NCI-H2081 treated with DMSO at 0.1 percent for 48 hours (cell line): ENCODE measurements around the gene NF2.
"Not testable (repeated sequence)": the region's sequence is repeated elsewhere in the genome, so short reads cannot be mapped to it uniquely, and the experiment has no call there.

ENCODE experiments used
- DNase-seq: peaks from one replicate; lab custom pipeline; 2025; lab: John Stamatoyannopoulos, UW

Gene NF2

DNA sequence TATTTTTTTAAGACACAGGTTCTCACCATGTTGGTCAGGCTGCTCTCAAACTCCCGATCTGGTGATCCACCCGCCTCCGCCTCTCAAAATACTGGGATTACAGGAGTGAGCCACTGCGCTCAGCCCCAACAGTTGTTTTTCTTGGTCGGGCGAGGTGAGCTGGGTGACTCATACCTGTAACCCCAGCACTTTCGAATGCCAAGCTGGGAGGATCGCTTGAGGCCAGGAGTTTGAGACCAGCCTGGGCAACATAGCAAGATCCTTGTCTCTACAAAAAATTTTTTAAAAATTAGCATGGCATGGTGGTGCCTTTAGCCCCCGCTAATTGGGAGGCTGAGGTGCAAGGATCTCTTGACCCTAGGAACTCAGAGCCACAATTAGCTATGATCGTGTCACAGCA is 7.0 kb upstream of the NF2 start:
- DNase-seq: no peak

GRCh38 chr22:29597871-29598683 is 5.4 kb upstream of the NF2 start:
- DNase-seq: not testable (repeated sequence)

- DNase-seq: no peak
These were observed 4.8 kb upstream of the NF2 start for GRCh38 chr22:29598684-29599020.

GRCh38 chr22:29604076-29604360 is 585 bp downstream of the NF2 start:
- no peak for DNase-seq

DNA sequence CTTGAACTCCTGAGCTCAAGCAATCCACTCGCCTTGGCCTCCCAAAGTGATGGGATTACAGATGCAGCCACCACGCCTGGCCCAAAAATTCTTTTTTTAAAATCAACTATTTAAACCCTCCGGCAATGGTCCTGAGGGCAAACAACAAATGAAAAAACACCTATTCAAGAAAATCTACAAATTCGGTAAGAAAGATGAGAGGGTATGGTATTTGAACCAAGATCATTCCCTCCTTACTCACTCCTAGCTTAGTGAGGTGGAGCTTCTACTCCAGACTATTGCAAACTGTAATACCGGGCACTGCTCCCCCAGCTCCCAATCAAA is 2.1 kb downstream of the NF2 start:
- DNase-seq: no peak

DNA sequence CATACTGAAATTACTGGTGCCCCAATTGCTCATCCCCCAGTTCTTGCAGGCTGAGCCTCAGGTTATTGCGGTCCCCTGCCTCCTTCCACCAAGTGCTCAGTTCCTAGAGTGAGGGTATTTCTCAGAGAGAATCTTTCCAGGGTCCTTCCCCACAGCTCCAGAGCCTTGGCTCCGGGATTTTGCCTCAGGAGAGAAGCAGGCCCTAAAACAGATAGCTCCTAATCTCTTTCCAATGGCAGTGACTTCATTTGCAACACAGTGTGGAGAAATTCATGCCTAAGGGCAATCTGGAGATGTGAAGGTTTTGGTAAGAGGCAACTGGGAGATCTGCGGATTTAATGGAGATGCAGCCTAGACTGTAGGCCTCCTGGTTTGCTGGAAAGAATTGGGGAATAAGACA is 2.9 kb downstream of the NF2 start:
- DNase-seq: no peak

DNA sequence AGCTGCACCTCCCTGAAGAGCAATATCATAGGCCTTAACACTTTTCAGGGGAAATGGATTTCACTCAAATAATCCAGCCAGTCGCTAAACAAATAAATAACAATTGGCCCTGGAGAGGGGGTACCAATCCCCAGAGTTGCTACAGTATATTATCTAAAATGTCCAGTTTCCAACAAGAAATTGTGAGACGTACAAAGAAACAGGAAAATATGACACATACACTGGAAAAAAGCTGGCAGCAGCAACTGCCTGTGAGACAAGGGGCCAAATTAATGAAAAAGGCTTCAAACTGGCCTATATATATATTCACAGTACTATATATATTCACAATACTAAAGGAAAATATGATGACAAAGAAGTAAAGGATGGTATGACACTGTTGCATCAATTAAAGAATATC is 4.0 kb downstream of the NF2 start:
- no peak for DNase-seq

- no peak for DNase-seq
These were observed 5.7 kb downstream of the NF2 start for GRCh38 chr22:29609139-29609538.

- no peak for DNase-seq
These were observed 7.3 kb downstream of the NF2 start for GRCh38 chr22:29610780-29611179.

DNA sequence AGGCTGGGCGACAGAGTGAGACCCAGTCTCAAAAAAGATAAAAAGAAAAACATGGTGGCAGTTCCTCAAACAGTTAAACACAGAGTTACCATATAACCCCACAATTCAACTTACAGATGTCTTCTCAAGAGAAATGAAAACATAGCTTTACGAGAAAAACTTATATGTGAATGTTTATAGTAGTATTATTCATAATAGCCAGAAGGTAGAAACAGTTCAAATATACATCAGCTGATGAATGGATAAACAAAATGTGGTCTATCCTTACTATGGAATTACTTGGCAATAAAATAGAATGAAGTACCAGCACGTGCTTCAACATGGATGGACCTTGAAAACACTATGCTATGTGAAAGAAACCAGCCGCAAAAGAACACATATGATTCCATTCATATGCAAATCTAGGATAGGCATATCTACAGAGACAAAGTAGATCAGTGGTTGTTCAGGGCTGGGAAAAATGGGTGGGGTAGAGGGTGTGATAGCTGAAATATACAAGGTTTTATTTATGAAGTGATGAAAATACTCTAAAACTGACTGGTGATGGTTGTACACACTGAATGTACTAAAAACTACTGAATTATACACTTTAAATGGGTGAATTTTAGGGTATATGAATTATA is 12.4 kb downstream of the NF2 start:
- DNase-seq: no peak

DNA sequence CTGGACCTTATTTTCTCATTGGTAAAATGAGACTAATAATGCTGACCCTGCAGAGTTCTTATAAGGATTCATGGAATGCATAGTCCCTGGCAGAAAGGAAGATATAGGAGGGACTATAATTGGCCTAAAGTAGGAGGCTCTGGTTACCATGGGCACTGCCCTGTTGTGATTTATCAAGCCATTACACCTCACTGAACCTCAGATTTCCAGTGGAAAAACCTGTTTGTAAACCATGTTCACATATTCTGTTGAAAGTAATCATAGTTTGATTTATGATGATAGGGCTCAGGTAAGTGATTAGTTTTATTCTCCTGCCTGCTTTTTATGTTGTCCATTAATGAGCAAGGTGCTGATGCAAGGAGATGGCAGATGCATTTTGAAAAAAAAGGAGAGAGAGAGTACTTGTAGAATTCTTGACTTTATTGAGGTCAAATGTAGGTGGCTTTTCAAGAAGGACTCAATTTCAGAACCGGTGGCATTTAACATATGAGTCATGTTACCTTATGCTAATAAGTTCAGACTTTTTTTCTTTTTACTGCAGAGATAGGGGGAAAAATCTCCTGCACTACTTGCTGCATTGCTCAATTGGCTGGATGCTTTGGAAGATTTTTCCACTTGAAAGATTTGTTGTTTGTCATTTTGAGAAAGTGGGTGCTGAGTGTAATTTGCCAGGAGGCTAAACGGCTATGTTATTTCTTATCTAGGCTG is 14.6 kb downstream of the NF2 start:
- DNase-seq: no peak

- DNase-seq: no peak
These were observed 18.5 kb downstream of the NF2 start for GRCh38 chr22:29621761-29622526.

- DNase-seq: no peak
These were observed 19.6 kb downstream of the NF2 start for GRCh38 chr22:29623059-29623458.

GRCh38 chr22:29623553-29624169 is 20.2 kb downstream of the NF2 start:
- no peak for DNase-seq

GRCh38 chr22:29625090-29625825 is 21.8 kb downstream of the NF2 start:
- DNase-seq: no peak

DNA sequence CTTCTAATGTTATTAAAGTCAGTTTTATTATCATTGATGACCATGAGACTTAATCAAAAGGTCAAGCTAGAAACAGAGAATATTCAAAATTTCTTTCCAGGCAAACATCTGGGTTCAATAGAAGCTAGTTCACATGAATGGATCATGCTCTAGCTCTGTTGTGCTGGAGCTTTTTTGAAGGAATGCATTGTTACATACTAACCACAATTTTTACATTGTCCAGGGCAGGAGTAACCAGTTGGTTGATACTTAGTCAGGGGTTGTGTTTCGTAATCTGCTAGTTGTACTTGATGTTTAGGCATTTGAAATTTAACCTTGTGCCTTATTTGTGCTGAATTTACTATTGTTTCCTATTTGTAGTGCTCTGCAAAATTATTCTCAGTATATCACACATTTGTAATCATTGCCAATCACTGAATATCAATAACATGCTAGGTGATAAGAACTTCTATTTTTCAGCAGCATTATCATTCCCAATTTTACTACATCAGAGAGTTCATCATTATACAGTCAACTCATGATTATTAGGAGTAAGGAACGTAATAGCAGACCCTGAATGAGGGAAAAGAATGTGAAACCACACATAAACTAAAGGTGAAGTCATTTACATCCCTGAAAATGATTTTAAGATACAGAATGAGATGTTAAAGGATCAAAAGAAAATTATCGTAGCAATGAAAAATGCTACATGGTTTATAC is 23.2 kb downstream of the NF2 start:
- DNase-seq: no peak

DNA sequence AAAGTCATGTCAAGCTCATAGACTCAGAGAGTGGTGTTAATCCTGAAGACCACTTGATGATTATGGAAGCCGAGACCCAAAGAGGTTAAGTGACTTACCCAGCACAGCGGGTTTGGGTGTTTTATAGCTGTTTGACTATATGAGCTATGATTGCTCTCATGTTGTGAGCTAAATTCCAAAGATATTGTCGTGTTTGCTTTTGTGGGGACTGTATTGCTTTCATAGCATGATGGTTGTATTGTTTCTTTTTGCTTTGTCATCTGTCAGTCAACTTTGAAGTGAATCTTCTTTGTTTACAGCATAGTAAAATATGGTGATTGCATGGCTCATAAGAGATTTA is 23.7 kb downstream of the NF2 start:
- no peak for DNase-seq

DNA sequence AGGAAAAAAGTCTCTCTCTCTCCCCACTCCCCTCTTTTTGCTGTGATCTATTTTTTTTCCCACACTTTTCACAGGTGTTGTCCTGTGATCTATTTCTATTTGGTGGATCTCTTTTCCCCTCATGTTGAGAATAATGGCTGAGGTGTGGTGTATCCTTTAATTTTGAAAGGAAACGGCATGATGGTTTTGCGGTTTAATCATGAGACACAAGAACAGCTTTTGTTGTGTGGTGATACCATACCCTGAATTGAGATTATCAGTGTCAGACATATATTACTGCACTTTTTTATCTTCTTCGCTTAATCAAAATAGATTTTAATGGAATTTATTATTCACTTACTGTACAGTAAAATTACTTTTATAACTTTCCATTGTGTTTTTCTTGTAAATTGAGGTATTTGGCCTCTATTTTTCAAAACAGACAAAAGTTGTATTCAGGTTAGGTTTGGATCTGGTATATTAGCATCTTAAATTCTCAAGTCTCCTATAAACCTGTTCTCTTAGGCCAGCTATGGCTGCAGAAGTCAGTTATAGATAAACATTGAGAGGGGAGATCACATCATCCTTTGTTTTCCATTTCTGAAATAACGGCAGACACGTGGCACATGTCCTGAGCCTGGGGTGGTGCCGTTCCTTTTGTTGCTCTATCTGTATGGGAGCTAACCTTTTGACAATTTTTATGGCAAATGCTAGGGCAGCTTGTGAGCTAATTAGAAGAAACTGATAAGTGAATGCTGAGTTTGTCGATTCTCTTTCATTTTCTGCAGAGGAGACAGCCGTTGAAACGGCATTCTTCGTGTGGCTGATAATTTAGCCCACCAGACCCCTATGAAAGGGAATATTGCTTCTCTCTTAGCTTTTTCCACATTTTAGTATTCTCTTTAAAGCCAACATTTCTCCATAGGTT is 25.8 kb downstream of the NF2 start:
- no peak for DNase-seq

- DNase-seq: no peak
These were observed 26.6 kb downstream of the NF2 start for GRCh38 chr22:29629903-29630516.

DNA sequence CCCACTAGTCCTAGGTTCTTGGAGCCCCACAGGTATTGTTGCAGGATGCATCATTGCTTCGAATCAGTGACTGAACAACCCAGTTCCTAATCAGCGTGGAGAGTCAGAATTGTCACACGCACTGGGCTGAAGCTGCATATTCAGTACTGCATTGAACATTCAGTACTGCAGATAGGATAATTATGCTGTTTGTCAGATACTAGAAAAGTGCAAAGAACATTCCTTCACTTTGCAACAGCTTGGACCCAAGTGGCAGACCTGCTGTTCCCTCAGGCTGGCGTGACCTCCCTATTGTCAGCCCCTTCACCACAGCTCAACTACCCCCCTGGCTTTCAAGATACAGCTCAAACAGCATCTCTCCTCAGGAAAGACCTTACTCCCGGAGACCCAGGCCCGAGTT is 27.6 kb downstream of the NF2 start:
- no peak for DNase-seq
